ENCODE measurements around the gene ZIC5.

Gene ZIC5

GRCh38 chr13:99971576-99972189 is at the start of gene ZIC5:
Gene ZIC5, minus strand, starts transcription at chr13:99971767. Its CDS starts 164 bp downstream, at chr13:99971603.
- no peak for DNase-seq

DNA sequence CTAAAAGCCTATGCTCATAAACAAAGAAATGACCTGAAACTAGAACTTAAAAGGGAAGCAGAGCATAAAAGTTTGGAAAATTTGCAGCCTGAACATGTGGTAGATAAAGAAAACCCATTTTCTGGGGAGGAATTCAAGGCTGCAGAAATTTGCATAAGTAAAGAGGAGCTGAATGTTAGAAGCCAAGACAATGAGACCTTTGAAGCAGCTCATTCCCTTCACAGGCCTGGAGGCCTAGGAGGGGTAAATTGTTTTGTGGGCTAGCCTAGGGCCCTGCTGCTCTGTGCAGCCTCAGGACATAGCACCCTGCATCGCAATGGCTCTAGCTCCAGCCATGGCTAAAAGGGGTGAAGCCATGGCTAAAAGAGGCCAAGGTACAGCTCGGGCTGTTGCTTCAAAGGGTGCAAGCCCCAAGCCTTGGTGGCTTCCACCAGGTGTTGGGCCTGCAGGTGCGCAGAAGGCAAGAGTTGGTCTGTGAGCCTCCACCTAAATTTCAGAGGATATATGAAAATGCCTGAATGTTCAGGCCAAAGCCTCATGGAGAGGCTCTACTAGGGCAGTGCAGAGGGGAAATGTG is 48.3 kb upstream of the ZIC5 start:
- DNase-seq = no peak

GRCh38 chr13:100014621-100015020 is 43.1 kb upstream of the ZIC5 start:
- DNase-seq = no peak

DNA sequence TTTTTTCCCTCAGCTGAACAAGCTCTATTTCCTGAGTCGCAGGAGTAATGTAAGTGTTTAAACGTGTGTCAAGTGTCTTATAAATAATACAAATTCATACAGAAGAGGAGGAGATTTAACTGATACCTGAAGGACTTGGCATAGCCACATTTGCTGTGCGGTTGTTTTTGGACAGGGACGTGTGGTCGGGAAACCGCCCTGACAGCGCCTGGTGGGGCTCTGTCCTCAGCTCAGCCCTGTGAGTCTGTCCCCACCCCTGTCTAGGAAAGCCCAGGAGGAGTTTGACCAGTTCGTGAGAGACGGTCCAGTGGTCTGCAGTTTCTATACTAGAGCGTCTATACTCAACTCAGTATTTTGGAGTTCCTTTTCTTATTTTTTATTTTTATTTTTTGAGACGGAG is 26.7 kb upstream of the ZIC5 start:
- DNase-seq = no peak

DNA sequence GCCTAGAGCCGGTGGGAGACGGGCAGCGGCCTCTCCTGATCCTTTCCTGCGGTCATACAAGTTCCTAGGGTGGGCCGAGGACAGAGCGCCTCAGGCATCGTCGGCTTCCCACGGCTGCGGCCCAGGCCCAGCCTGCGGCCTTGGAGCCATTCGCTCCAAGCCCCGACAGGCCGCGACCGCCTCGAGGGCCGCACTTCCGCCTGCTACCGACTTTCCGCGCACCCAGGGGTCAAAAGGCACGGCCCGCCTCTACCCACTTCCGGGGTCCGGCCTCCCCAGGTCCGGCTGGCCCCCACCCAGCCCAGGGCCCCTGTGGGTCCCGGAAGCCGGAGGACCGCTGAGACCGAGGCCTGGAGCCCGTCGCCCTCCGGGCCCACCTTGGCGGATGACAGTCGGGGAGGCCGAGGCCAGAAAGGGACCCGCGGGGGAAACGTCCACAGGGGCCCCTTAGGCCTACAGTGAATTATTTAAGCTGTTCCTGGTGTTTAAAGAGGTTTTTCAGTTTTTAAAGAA is 26.2 kb upstream of the ZIC5 start:
- DNase-seq = no peak

DNA sequence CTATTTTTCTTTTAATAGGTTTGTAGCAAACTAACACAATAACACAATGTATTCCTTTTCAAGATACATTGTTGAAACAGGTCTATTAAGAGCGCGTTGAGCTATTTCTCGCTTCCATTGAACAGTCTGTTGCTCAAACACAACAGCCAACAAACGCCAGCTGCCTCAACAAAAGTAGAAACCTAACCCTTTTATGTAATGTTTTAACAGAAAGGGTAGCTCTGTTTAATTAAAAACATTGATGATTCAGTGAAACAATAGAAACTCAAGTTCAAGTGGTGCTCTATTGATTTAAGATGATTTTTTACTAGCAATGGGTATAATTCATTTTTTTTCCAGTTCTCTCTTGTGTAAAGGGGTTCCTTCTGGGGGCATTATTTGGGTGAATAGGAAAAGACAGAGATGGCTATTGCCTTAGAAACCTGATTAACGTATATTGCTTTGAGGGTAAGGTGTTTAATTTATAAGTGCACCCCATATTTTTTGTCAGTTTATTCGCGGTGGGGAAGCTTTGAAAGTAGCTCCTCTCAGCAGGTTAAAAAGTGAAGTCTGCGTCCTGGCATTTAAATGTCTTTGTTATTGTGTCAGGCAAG is 24.9 kb upstream of the ZIC5 start:
- DNase-seq = no peak

DNA sequence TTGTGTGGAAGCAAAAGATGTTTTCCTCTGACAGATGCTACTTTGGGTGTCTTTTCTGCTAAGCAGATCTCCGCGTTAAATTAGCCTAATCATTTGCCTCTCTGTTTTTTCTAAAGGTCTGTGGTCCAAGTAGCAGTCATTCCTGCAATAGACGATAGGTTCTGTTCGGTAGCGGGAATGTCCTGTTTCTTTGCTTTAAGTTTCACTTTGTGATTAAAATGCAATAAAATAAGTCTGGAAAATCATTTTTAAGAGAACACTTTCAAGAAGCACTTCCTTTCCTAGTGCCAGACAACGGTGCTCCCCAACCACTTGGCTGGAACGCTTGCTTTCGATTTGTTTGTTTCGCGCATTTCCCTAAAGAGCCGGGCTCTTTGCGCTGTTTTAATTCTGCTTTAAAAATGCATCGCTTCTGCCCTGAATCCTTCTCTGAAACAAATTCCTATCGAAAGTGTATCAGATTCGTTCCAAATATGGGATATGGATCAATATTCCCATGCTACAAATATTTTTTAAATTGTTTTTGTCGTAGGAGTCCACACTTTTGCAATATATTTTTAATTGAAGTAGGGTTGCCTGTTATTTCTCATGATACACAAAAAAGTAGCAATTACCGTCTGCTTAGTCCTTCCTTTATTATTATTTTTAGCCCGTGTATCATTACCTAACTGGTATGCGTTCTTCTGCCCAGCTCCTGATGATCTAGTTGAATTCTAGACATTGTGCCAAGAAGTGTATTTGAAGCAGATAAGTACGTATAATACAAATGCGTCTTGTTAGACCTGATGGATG is 24.2 kb upstream of the ZIC5 start:
- DNase-seq = no peak

GRCh38 chr13:99995104-99995588 is 23.6 kb upstream of the ZIC5 start:
- no peak for DNase-seq

GRCh38 chr13:99994638-99995020 is 23.1 kb upstream of the ZIC5 start:
- DNase-seq = no peak

- DNase-seq = no peak
Observed at GRCh38 chr13:99993660-99994637, 22.4 kb upstream of the ZIC5 start.

GRCh38 chr13:99992949-99993351 is 21.4 kb upstream of the ZIC5 start:
- DNase-seq = no peak

GRCh38 chr13:99991828-99992775 is 20.5 kb upstream of the ZIC5 start:
- DNase-seq = no peak

GRCh38 chr13:99991013-99991827 is 19.7 kb upstream of the ZIC5 start:
- DNase-seq = no peak

- DNase-seq = no peak
Observed at GRCh38 chr13:99990126-99990977, 18.8 kb upstream of the ZIC5 start.

DNA sequence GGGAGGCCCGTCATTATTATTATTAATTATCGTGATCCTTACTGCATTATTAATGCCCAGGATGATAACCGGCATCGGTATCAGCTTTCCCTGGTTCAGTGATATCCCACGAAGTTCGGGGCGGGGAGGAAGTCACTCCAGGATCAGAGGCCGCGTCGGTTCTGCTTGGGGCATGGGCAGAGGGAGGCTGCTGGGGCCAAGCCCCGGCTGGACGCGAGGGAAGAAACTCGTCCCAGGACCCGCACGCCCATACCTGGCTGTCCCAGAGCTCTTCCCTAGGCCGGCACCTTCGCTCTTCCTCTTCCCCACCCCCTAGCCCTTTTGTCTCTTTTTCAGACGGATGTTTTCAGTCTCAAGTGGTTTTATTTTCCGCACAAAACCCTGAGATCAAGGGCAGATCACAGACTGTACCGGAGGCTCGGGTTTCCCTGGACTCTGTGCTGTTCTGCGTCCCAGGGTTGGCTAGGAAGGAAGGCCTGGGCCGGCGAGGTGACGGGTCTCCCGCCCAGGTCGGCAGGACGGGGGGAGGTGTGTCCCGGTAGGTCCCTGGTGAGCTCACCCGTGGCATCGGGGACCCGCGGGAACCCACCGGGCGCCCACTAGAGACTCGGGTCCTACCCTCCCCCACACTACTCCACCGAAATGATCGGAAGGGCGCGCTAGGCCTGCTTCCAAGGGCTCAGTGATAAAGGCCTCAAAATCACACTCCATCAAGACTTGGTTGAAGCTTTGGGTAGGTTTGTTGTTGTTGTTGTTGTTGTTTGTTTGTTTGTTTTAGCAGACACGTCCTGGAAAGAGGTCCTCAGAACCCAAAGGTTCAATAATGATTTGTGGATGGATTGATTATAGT is 17.9 kb upstream of the ZIC5 start:
- DNase-seq = peak in 1 of 6 experiments; percentile 28

- peak in 1 of 6 experiments; percentile 8 for DNase-seq
Observed at GRCh38 chr13:99988529-99989275, 17.1 kb upstream of the ZIC5 start.
